Liver (tissue), 3 donors: Measurements from ENCODE around the gene NAP1L4.

ENCODE experiments used
- CTCF ChIP-seq: fragments of 150-350 bp; IDR thresholded peaks from 2 replicates; pipeline ENCODE4 v1.5.1; 2017; ENCODE audit warnings: improper control_type of control experiment, low read depth, low read length; ENCODE audit not compliant: missing input control
- FOXA2 ChIP-seq: IDR thresholded peaks from 2 replicates; pipeline ENCODE4 v1.6.1; 2016; ENCODE audit warnings: antibody characterized with exemption
- MAX ChIP-seq: IDR thresholded peaks from 2 replicates; pipeline ENCODE4 v1.6.1; 2016; ENCODE audit warnings: antibody characterized with exemption
- NR2F2 ChIP-seq: IDR thresholded peaks from 2 replicates; pipeline ENCODE4 v1.6.1; 2016; ENCODE audit warnings: antibody characterized with exemption
- REST ChIP-seq: IDR thresholded peaks from 2 replicates; pipeline ENCODE4 v1.6.1; 2016; ENCODE audit warnings: antibody characterized with exemption, mild to moderate bottlenecking
- SP1 ChIP-seq: IDR thresholded peaks from 2 replicates; pipeline ENCODE4 v1.6.1; 2018; ENCODE audit warnings: antibody characterized with exemption, mild to moderate bottlenecking
- YY1 ChIP-seq: IDR thresholded peaks from 2 replicates; pipeline ENCODE4 v1.6.1; 2016; ENCODE audit warnings: antibody characterized with exemption, mild to moderate bottlenecking
- donor health status: healthy.
- donor health status: healthy.

DNA sequence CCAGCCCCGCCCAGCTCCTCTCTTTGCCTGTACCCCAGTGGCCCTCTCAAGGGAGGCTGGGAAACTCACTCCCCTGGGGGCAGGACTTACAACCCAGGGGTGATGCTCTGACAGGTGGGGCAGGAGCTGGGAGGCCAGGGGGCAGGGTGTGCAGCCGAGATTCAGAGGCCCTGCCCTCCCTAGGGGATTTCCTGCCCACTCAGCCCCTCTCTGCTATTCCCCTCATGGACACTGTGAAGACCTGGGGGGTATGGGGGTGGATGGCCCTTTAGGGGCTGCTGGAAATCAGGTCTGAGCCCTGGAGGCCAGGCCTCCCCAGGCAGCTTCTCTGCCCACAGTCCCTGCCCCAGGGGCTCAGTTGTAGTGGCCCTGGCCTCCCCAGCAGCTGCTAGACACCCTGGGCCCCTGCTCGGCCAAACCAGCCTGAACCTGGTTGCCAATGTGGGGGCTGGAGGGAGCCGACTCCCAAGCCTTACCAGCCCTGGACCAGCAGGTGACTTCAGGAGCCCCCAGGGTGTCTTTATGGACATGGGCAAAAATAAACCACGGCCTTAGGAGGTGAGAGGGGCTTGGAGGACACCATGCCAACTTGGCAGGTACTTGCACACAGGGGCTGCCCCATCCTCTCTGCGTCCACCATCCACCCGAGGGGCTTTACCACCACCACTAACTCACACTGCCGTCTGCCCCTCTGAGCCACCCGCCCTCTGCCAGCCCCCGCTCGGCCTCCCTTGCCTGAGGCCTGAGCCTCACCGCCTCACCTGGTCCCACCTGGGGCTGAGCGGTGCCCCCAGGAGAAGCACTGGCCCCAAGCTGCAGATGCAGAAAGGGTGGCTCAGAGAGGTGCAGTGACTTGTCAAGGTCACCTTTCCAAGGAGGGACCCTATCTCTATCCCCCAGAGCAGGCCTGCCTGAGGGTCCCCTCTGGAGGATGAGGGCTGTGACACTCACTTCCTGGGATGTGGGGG, 60.1 kb downstream of the NAP1L4 start:
- TF ChIP-seq CTCF (no peak), MAX (no peak), SP1 (no peak), YY1 (no peak), REST (no peak), FOXA2 (no peak), NR2F2 (no peak)
